NT2/D1 (cell line): Measurements from ENCODE around the gene ALMS1.

Source experiments
- YY1 ChIP-seq: IDR thresholded peaks from 2 replicates; pipeline ENCODE4 v1.6.1; 2011; ENCODE audit not compliant: insufficient read length, insufficient read depth
- ZNF274 ChIP-seq: IDR thresholded peaks from 2 replicates; pipeline ENCODE4 v1.6.1; 2011; ENCODE audit warnings: mild to moderate bottlenecking, low read depth, low read length

DNA sequence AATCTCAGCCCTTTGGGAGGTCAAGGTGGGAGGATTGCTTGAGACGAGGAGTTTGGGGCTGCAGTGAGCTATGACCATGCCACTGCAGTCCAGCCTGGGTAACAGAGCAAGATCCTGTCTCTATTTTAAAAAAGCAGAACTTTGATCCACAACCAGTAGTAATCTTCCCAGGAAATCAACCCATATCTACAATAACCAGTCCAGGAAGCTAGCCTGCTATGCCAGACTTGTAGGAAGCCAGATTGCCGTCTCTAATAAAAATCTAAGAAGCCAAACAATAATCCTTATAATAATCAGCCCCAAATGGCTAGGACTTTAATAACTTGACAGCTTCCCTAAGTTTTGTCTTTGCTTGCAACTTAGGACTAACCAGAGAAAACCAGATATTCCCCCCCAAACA is 9.0 kb upstream of the ALMS1 start:
- TF ChIP-seq YY1 (no peak), ZNF274 (no peak)
